Smooth muscle cell (in vitro differentiated cells): ENCODE data around the gene LMCD1. TPM values are rescaled to one million over a fixed set of nuclear protein-coding genes. Genes with fewer than 3 reads are reported as not detected.
A peak's percentile ranks its signal among the peaks of the same experiment; 100 is the strongest.

ENCODE experiments used
- DNase-seq: peaks from one replicate; lab custom pipeline; 2025; ENCODE audit not compliant: unreplicated experiment; lab: John Stamatoyannopoulos, UW
- H2AFZ ChIP-seq: fragments of 200-600 bp; sonication (generic); 2 replicates; pipeline ENCODE4 v1.6.0; 2016; ENCODE audit warnings: antibody characterized with exemption, low read depth, mild to moderate bottlenecking
- H3F3A ChIP-seq: fragments of 200-600 bp; sonication (generic); 2 replicates; pipeline ENCODE4 v1.6.0; 2017; ENCODE audit warnings: antibody characterized with exemption, low read depth
- H3K27ac ChIP-seq: fragments of 200-600 bp; sonication (generic); 2 replicates; pipeline ENCODE4 v1.5.1; 2016; ENCODE audit warnings: low read depth, mild to moderate bottlenecking
- H3K27me3 ChIP-seq: fragments of 200-600 bp; sonication (generic); 2 replicates; pipeline ENCODE4 v1.6.1; 2016; ENCODE audit warnings: low read depth, mild to moderate bottlenecking
- H3K36me3 ChIP-seq: fragments of 200-600 bp; sonication (generic); 2 replicates; pipeline ENCODE4 v1.5.1; 2016; ENCODE audit warnings: low read depth
- H3K4me1 ChIP-seq: fragments of 200-600 bp; sonication (generic); 2 replicates; pipeline ENCODE4 v1.5.1; 2016; ENCODE audit warnings: low read depth
- H3K4me2 ChIP-seq: fragments of 200-600 bp; sonication (generic); 2 replicates; pipeline ENCODE4 v1.6.0; 2016; ENCODE audit warnings: mild to moderate bottlenecking
- H3K4me3 ChIP-seq: fragments of 200-600 bp; sonication (generic); 2 replicates; pipeline ENCODE4 v1.5.1; 2016; ENCODE audit warnings: mild to moderate bottlenecking
- H3K79me2 ChIP-seq: fragments of 200-600 bp; sonication (generic); 2 replicates; pipeline ENCODE4 v1.6.0; 2016; ENCODE audit warnings: low read depth, mild to moderate bottlenecking
- H3K9ac ChIP-seq: fragments of 200-600 bp; sonication (generic); 2 replicates; pipeline ENCODE4 v1.6.0; 2016; ENCODE audit warnings: low read depth
- H3K9me3 ChIP-seq: fragments of 200-600 bp; sonication (generic); replicated peaks from 2 replicates; pipeline ENCODE4 v1.5.1; 2016; ENCODE audit warnings: low read depth
- H4K20me1 ChIP-seq: fragments of 200-600 bp; sonication (generic); 2 replicates; pipeline ENCODE4 v1.6.0; 2016; ENCODE audit warnings: low read depth
- CTCF ChIP-seq: fragments of 200-600 bp; sonication (generic); IDR thresholded peaks from 2 replicates; pipeline ENCODE4 v1.5.1; 2017; ENCODE audit warnings: borderline replicate concordance, mild to moderate bottlenecking, antibody characterized with exemption; ENCODE audit not compliant: insufficient read depth, poor library complexity, severe bottlenecking
- WGBS: methylation state at CpG from one replicate; pipeline ENCODE4 v1.1.7; 2016; ENCODE audit warnings: low lambda C conversion rate; 5-methylcytosine and 5-hydroxymethylcytosine counted together
- polyA plus RNA-seq: library from polyadenylated mRNA; unstranded; fragments of >200 nt; fragmentation: Nextera tagmentation; extraction: Ambion mirVana; gene quantifications from 2 replicates; pipeline ENCODE4 v1.2.1, GENCODE V29; 2016
- total RNA-seq: library from RNA; depleted of rRNA; stranded (reverse); fragments of >200 nt; gene quantifications from 2 replicates; pipeline ENCODE4 v1.2.3, GENCODE V29; 2014

LMCD1 gene
- total and polyA plus RNA-seq, 2 experiments from 2014 or later = 187 to 524 TPM

GRCh38 chr3:8503871-8504610 is 2.4 kb downstream of the LMCD1 start:
- no peak for DNase-seq
- Histone ChIP-seq H3F3A (peaks cover 46% of the 10 kb centered on the region), H3K4me2 (peak overlapping the region; percentile 92), H3K27ac (peak overlapping the region; percentile 78), H3K79me2 (peaks cover 72% of the 10 kb centered on the region), H2AFZ (no peak overlapping the region), H3K4me3 (peak overlapping the region; percentile 66), H3K9me3 (no peaks in the 10 kb centered on the region), H3K4me1 (peaks cover 37% of the 10 kb centered on the region), H3K36me3 (peaks cover 6% of the 10 kb centered on the region), H3K9ac (peak overlapping the region; percentile 67), H4K20me1 (peaks cover 71% of the 10 kb centered on the region), H3K27me3 (no peaks in the 10 kb centered on the region)
- WGBS = 12% methylated on average over 8 of the region's 8 CpGs
- no peak for TF ChIP-seq CTCF

- TF ChIP-seq CTCF = no peak
- Histone ChIP-seq H3K9ac (peak overlapping the region; percentile 67), H3K4me2 (peak overlapping the region; percentile 92), H3K36me3 (peaks cover 6% of the 10 kb centered on the region), H3K79me2 (peaks cover 77% of the 10 kb centered on the region), H3K9me3 (no peaks in the 10 kb centered on the region), H3K27me3 (no peaks in the 10 kb centered on the region), H3K4me1 (peaks cover 33% of the 10 kb centered on the region), H3F3A (peaks cover 41% of the 10 kb centered on the region), H4K20me1 (peaks cover 76% of the 10 kb centered on the region), H3K27ac (peak overlapping the region; percentile 78), H2AFZ (no peak overlapping the region), H3K4me3 (peak overlapping the region; percentile 66)
- WGBS = 53% methylated on average over 4 of the region's 4 CpGs
- no peak for DNase-seq
Observed at GRCh38 chr3:8504611-8504973, 3.0 kb downstream of the LMCD1 start.

GRCh38 chr3:8505621-8506020 is 4.0 kb downstream of the LMCD1 start:
- peak overlapping the region; percentile 66 for H3K4me3 ChIP-seq

More at GRCh38 chr3:8505621-8506020, 4.0 kb downstream of the LMCD1 start:
- Histone ChIP-seq H3K9ac (no peak overlapping the region), H3K27me3 (no peaks in the 10 kb centered on the region), H4K20me1 (peaks cover 87% of the 10 kb centered on the region), H3F3A (peaks cover 44% of the 10 kb centered on the region), H3K4me2 (peak overlapping the region; percentile 92), H3K79me2 (peaks cover 88% of the 10 kb centered on the region), H3K4me1 (peaks cover 24% of the 10 kb centered on the region), H3K27ac (peak overlapping the region; percentile 78), H3K36me3 (peaks cover 6% of the 10 kb centered on the region), H2AFZ (no peak overlapping the region), H3K9me3 (no peaks in the 10 kb centered on the region)
- 39% methylated on average over 3 of the region's 3 CpGs for WGBS
- no peak for TF ChIP-seq CTCF
- DNase-seq = no peak
